ENCODE results near the gene TP73.

Gene TP73

GRCh38 chr1:3696689-3697088 is 44.4 kb downstream of the TP73 start:
- no peak for ATAC-seq
- TF ChIP-seq ZFP3 (CRISPR knock-in tag; IDR thresholded peaks at IDR 0.05): no peak
- no peak for TF ChIP-seq CSDC2 (CRISPR knock-in tag; IDR thresholded peaks at IDR 0.05)
- TF ChIP-seq ZNF8 (CRISPR knock-in tag; IDR thresholded peaks at IDR 0.05): no peak
- no peak for TF ChIP-seq ZNF565 (CRISPR knock-in tag; conservative IDR thresholded peaks at IDR 0.05; ENCODE audit: low read depth)
- no peak for TF ChIP-seq GLIS3 (CRISPR knock-in tag; IDR thresholded peaks at IDR 0.05)
- no peak for TF ChIP-seq BACH2 (CRISPR knock-in tag; IDR thresholded peaks at IDR 0.05; ENCODE audit: borderline replicate concordance)
- TF ChIP-seq ZC3H10 (CRISPR knock-in tag; IDR thresholded peaks at IDR 0.05): no peak
- TF ChIP-seq TOX (CRISPR knock-in tag; IDR thresholded peaks at IDR 0.05; ENCODE audit: borderline replicate concordance): no peak
- no peak for TF ChIP-seq PATZ1 (CRISPR knock-in tag; IDR thresholded peaks at IDR 0.05; ENCODE audit: borderline replicate concordance)
- no peak for TF ChIP-seq CSRNP3 (CRISPR knock-in tag; IDR thresholded peaks at IDR 0.05)
- TF ChIP-seq SNAI2 (CRISPR knock-in tag; IDR thresholded peaks at IDR 0.05): no peak
- no peak for TF ChIP-seq PPARA (CRISPR knock-in tag; IDR thresholded peaks at IDR 0.05; ENCODE audit: borderline replicate concordance)
- no peak for TF ChIP-seq ZNF70 (CRISPR knock-in tag; IDR thresholded peaks at IDR 0.05)
- no peak for TF ChIP-seq POU6F1 (CRISPR knock-in tag; IDR thresholded peaks at IDR 0.05; ENCODE audit: borderline replicate concordance, low read depth)
- no peak for TF ChIP-seq TSHZ2 (CRISPR knock-in tag; IDR thresholded peaks at IDR 0.05)
- TF ChIP-seq TCF4 (CRISPR knock-in tag; IDR thresholded peaks at IDR 0.05; ENCODE audit: borderline replicate concordance): no peak
- TF ChIP-seq ESRRG (CRISPR knock-in tag; IDR thresholded peaks at IDR 0.05): no peak
- no peak for TF ChIP-seq CREB5 (CRISPR knock-in tag; IDR thresholded peaks at IDR 0.05; ENCODE audit: low read depth)
- no peak for TF ChIP-seq OSR1 (CRISPR knock-in tag; IDR thresholded peaks at IDR 0.05)
- no peak for TF ChIP-seq ARNTL (CRISPR knock-in tag; IDR thresholded peaks at IDR 0.05; ENCODE audit: borderline replicate concordance, low read depth)

GRCh38 chr1:3697104-3697503 is 44.8 kb downstream of the TP73 start:
- TF ChIP-seq ESRRG (CRISPR knock-in tag; IDR thresholded peaks at IDR 0.05) (no peak), GLIS3 (CRISPR knock-in tag; IDR thresholded peaks at IDR 0.05) (no peak), ZC3H10 (CRISPR knock-in tag; IDR thresholded peaks at IDR 0.05) (no peak), RARB (CRISPR knock-in tag; IDR thresholded peaks at IDR 0.05) (no peak), ISL1 (CRISPR knock-in tag; IDR thresholded peaks at IDR 0.05) (no peak), BACH2 (CRISPR knock-in tag; IDR thresholded peaks at IDR 0.05; ENCODE audit: borderline replicate concordance) (no peak), TOX (CRISPR knock-in tag; IDR thresholded peaks at IDR 0.05; ENCODE audit: borderline replicate concordance) (no peak), TSHZ2 (CRISPR knock-in tag; IDR thresholded peaks at IDR 0.05) (no peak), ZNF565 (CRISPR knock-in tag; conservative IDR thresholded peaks at IDR 0.05; ENCODE audit: low read depth) (no peak)
- ATAC-seq: no peak

Measured in SK-N-SH treated with all-trans-retinoic acid at 6 μM for 48 hours (cell line).